ENCODE data around the gene PFKFB2.

DNA sequence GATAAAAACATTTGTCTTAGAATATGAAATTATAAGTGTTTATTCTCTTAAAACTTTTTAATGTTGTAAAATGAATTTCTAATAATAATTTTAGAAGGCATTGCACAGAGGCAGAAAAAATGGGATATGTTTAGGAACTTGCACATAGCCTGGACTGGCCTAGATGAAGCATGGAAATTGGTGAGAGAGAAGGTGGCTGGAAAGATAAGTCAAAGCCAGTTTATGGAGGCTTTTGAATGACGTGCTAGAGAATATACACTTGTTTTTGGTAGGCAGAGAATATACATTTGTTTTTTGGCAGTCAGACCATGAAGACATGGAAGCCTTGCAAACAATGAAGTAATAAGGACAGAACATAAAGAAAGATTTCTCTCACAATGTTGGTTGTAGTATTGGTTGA is 48.6 kb downstream of the PFKFB2 start:
- TF ChIP-seq, protein P1, sequence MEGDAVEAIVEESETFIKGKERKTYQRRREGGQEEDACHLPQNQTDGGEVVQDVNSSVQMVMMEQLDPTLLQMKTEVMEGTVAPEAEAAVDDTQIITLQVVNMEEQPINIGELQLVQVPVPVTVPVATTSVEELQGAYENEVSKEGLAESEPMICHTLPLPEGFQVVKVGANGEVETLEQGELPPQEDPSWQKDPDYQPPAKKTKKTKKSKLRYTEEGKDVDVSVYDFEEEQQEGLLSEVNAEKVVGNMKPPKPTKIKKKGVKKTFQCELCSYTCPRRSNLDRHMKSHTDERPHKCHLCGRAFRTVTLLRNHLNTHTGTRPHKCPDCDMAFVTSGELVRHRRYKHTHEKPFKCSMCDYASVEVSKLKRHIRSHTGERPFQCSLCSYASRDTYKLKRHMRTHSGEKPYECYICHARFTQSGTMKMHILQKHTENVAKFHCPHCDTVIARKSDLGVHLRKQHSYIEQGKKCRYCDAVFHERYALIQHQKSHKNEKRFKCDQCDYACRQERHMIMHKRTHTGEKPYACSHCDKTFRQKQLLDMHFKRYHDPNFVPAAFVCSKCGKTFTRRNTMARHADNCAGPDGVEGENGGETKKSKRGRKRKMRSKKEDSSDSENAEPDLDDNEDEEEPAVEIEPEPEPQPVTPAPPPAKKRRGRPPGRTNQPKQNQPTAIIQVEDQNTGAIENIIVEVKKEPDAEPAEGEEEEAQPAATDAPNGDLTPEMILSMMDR (IDR thresholded peaks at IDR 0.05; ENCODE audit: low read length): no peak
- no peak for TF ChIP-seq EZH2 (optimal IDR thresholded peaks at IDR 0.05; ENCODE audit: low read depth, low read length)
- TF ChIP-seq EZH2phosphoT487 (IDR thresholded peaks at IDR 0.05; ENCODE audit: low read length): no peak
